ENCODE results near the gene PPIL3.

The PPIL3 gene

DNA sequence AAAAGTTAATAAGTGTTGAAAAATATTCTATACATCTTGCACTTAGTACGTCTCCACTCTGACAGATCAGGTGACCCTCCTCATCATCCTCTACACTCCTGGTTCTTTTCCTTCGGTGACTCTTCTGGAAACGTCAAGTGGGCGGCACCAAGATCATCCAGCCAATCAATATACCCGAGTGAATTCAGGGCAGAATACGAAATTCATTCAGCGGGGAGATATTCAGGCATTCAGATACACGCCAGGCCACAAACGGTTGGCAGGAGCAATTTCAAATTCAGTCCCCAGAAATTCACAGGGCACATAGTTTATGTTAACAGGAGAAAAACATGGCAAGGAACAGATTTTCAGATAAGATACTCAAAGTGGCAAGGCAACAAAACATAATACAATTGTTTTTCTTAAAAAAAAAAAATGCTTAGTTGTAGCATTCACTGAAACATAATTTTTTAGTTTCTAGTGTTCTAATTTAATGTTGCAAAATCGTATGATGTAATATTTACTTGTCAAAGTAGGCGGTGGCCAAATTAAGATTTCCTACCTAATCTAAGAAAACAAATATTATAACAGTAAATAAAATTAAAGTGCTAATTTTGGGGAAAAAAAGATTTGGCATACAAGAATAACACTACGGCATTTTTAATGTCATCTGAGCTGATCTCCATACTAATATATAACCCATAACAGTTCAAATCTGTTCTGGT is 28.6 kb downstream of the PPIL3 start:
- no peak for DNase-seq (ENCODE audit: low spot score)

DNA sequence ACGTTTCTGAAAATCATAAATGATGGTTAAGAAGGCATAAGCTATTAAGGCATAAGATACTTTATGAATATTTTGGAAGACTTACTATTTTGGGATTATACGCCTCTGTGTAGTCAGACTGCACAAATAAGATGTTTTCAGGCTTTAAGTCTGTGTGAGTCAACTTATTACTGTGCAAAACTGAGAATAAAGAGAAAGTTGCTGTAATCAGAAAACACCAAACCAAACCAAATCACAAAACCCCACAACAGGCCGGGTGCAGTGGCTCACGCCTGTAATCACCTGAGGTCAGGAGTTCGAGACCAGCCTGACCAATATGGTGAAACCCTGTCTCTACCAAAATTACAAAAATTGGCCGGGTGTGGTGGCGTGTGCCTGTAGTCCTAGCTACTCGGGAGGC is 32.1 kb downstream of the PPIL3 start:
- DNase-seq (ENCODE audit: low spot score), result no peak

DNA sequence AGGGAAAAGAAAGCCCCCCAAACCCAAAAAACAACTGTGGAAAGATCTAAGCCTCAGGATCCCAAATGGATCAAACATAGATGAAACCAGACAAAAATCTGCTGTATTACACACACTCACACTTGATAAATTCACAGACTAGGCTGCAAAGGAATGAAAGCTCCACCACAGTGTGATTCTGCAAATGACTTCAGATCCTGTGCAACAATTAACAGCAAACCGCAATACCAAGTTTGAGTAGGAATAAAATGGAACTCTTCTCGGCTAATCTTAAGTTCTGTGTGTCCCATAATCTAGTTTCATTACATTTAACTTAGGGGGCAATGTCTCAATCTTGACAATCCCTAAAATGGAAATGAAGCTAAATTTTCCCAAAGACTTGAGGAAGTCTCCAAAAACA is 36.3 kb downstream of the PPIL3 start:
- no peak for DNase-seq (ENCODE audit: low spot score)

DNA sequence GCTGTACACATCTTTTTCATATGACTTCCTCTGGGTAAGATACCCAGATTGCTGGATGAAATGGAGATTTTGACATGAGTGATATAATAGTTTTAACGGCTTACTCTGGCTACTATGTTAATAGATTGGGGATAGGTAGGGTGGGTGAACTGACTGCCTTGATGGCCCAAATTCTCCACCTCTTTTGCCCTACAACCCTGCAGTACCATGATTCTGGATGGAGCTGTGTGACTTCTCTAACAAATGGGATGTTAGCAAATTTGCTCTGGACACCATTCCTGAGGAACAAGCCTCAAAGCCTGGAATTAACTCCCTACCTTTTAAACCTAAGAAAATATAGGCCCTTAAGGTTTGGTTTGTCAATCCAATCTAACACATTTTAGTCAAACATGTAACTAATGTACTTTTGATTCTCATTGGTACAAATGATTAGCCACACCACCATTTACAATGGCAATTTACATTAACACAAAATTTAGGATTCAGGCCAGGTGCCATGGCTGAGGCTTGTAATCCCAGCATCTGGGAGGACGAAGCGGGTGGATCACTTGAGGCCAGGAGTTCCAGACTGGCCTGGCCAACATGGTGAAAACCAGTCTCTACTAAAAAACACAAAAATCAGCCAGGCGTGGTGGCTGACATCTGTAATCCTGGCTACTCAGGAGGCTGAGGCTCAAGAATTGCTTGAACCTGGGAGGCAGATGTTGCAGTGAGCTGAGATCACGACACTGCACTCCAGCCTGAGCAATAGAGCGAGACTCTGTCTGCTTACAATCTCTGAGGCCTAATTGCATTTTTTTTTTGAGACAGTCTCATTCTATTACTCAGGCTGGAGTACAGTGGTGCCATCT is 37.3 kb downstream of the PPIL3 start:
- DNase-seq (ENCODE audit: low spot score), result no peak

DNA sequence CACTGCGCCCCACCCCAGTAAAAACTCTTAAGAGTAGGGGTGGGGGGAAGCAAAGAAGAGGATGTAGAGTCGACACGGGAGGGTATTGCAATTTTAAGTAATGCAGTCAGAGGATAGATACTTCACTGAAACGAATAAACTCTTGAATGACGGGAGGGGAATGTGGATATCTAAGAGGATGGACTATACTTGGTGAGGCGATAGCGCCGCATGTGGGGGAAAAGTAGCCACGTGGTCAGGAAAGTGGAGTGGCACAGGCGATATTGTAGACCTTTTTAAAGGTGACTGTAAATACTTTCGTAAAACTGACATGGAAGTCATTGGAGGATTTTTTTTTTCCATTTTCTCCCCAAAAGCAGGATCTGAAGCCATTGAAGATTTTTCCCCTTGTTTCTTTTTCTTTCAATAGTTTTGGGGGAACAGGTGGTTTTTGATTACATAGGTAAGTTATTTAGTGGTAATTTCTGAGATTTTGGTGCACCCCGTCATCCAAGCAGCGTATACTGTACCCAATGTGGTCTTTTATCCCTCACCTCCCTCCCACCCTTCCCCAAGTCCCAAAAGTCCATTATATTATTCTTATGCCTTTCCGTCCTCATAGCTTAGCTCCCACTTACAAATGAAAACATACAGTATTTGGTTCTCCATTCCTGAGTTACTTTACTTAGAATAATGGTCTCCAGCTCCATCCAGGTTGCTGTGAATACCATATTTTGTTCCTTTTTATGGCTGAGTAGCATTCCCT is 38.2 kb downstream of the PPIL3 start:
- no peak for DNase-seq (ENCODE audit: low spot score)

DNA sequence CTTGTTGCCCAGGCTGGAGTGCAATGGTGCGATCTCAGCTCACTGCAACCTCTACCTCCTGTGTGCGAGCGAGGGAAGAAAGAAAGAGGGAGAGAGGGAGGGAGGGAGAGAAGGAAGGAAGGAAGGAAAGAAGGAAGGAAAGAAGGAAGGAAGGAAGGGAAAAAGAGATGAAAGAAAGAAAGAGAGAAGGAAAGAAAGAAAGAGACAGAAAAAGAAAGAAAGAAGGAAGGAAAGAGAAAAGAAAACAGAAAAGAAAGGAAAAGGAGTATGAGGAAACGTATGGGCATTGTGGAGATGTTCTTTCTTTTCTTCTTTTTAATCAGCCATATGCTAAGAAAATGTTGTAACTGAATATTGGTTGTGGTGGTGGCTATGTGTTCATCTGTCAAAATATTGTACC is 40.9 kb downstream of the PPIL3 start:
- DNase-seq (ENCODE audit: low spot score), result no peak

DNA sequence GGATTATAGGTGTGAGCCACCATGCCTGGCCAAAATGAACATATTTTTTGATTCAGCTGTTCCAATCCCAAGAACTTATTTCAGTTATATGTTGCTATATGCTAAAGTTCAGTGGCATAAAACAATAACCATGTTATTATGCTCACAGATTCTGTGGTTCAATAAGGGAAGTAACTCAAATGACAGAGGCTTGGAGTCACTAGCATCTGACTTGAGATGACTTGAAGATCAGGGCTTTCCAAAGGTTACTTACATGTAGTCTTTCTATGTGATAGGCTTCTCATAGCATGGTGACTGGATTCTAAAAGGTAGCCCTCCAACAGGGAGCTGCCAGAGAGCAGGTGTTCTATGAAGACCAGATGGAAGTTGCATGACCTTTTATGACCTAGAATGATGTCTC is 41.6 kb downstream of the PPIL3 start:
- DNase-seq (ENCODE audit: low spot score), result no peak

DNA sequence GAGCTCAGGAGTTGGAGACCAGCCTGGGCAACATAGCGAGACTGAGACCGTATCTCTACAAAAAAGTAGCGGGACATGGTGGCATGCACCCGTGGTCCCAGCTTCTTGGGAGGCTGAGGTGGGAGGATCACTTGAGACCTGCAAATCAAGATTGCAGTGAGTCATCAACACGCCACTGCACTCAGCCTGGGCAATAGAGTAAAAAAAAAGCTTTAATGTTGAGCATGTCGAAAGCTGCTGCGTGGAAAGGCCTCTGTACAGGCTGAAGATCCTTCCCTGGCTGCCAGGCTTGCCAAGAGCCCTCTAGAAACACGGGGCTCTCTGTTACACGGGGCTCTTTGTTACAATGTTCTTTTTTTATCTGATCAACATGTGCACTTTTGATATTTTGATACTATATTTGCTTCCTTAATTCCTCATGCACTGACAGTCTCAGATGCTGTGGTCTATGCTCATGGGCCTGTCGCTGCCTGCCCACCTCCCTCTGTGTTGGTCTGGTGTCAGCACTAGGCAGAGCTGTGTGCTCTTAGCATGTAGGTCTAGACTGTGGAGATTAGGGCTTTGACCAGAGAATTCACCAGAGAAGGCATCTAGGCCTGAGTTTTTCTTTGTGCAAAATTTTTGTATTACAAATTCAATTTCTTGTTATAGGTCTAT is 43.1 kb downstream of the PPIL3 start:
- no peak for DNase-seq (ENCODE audit: low spot score)

DNA sequence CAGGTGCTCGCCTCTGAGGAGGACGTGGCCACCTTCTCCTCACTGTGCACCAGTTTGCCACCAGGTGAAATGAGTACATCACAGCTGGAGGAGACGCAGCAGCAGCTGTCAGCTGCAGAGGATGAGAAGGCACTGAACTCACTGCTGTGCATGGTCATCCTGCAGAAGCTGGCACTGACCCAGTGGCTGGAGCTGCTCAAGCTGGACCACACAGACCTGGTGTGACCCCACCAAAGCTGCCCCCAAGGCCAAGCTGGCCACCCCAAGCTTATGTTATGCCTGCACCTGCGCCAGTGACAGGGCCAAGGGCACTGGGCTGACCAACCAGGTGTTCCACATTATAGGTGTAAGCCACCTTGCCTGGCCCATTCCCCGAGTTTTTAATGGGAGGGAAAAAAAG is 43.7 kb downstream of the PPIL3 start:
- no peak for DNase-seq (ENCODE audit: low spot score)

DNA sequence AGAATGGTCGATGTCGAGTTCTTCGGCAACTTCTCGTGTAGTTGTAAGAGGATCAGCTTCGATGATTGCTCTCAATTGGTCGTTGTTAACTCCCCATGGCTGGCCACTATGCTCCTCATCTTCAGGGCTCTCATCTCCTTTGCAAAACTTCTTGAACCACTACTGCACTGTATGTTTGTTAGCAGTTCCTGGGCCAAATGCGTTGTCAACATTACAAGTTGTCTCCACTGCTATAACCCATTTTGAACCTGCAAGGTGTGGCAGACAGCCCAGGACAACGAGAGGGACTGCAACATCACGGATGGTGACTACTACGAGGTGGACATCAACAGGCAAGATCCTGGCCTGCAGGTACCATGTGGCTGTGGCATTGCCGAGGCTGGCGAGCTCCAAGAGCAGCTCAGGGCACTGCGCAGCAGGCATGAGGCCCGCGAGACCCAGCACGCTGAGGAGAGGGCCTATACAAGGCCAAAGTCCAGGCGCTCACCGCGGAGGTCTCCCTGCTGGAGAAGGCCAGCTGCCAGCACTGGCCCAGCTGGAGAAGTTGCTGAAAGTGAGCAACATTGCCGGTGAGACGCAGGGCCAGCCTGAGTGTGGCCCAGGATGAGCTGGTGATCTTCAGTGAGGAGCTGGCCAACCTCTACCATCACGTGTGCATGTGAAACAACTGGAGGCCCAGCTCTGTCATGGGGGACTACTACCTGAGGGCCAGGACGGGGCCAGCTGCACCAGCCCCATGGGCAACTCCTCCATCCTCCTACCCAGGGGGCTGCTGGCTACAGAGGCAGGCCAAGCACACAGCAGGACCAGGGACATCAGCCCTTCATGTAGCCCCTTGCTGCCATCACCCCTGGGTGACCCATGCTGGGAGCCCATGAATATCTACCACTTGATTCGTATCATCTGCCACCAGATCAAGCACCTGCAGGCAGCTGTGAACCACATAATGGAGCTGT is 44.6 kb downstream of the PPIL3 start:
- DNase-seq (ENCODE audit: low spot score), result no peak

DNA sequence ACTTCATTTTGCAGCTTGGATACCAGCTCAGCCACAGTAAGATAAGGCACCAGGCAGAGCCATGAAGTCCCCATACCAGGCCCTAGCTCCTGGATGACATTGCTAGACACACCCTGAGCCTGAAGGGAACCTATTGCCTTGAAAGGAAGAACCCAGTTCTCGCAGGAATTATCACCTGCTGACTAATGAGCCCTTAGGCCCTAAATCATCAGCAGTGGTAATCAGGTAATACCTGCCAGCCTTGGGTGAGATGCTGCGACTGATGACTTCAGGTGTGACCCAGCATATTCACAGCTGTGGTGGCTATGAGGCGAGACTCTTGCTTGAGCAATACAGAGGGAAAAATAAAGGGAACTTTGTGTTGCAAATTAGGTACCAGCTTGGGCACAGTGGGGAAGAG is 49.4 kb downstream of the PPIL3 start:
- no peak for DNase-seq (ENCODE audit: low spot score)

DNA sequence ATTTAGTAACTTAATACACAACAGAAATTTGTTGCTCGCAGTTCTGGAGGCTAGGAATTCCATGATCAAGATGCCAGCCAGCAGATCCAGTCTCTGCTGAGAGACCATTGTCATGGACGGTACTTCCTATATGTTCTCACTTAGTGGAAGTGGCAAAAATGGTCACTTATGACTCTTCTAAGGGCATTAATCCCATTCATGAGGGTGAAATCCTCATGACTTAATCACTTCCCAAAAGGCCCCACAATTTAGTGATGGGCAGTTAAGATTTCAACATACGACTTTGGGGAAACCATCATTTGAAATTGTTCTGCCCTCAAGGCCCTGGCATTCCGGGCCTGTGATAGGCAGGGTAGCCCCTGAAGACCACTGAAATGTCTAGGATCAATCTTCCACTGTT is 54.2 kb downstream of the PPIL3 start:
- DNase-seq (ENCODE audit: low spot score), result no peak

DNA sequence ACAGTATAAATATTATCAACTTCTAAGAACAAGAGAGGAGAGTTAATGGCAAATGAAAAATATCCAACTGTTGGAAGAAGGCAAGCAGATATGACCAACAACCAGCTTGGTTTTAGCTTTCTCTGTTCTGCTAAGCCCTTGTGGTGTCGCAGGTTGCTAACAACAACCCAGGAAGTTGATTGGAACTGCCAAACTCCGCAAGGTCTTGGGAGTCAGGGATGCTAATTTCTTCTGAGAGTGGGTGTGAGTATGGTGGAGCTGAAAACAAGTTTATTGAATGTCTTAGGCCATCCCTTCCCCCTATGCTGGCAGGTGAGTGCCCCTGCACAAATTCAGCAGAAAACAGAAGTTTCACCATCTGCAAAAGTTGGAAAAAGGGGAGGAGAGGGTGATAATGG is 59.6 kb downstream of the PPIL3 start:
- no peak for DNase-seq (ENCODE audit: low spot score)

DNA sequence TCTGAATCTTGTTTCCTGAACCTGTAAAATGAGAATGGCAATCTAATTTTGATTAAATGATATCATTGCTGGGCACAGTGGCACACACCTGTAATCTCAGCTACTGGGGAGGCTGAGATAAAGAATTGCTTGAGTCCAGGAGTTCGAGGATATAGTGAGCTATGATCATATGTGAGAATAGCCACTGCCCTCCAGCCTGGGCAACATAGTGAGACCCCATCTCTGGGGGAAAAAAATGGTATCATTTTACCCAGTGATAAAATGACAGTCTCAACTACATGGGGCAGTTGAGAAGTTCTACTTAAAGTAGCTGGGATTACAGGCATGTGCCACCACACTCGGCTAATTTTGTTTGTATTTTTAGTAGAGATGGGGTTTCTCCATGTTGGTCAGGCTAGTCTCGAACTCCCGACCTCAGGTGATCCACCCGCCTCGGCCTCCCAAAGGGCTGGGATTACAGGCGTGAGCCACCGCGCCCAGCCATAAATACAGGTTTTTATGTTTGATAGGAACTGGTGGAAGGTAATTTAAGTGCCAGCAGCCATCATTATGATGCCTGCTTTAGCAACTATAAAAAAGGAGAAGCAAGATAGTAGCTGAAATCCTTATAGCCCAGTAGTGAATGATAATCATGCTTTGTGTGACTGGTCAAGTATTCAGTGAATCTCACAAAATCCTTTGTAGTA is 60.2 kb downstream of the PPIL3 start:
- DNase-seq (ENCODE audit: low spot score), result no peak

DNA sequence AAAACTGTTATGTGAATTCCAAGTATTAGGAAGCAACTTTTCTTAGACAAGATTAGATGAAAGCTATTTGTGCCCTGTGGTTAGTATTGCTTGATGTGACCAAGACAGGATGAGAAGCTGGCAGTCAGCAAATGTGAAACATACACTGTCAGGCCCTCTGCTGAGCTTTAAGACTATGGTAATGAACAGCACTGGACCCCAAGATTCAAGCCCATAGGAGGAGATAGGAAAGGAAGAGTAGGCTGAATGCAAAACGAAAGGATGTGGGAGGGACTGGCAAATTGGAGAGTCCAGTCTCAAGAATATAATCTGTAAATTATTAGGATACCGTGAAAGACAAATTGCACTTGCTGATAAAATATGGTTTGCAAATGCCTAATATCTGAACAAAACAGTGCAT is 60.8 kb downstream of the PPIL3 start:
- no peak for DNase-seq (ENCODE audit: low spot score)

DNA sequence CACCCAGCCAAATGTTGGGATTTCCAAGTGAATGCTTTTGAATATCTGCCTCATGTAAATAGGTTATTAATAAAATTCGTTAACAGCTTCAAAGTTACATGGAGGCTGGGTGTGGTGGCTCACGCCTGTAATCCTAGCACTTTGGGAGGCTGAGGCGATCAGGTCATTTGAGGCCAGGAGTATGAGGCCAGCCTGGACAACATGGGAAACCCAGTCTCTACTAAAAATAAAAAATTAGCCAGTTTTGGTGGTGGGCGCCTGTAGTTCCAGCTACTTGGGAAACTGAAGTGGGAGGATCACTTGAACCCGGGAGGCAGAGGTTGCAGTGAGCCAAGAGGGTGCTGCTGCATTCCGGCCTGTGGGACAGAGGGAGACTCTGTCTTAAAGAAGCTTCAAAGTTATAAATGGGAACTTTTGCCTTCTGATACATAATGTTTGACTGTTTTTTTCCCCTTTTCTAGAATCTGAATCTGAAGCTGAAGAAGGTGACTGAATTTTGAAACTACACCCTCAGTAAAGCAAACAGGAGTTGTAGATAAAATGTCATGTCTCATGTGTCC is 67.1 kb downstream of the PPIL3 start:
- no peak for DNase-seq (ENCODE audit: low spot score)

Measured in hematopoietic multipotent progenitor cell treated with erythropoietin and hydrocortisone succinate and interleukin-3 and kit ligand, for 15 days (in vitro differentiated cells).